ENCODE measurements around the gene SEMA6A. TPM values are rescaled to one million over a fixed set of nuclear protein-coding genes. Genes with fewer than 3 reads are reported as not detected.

The SEMA6A gene
- total RNA-seq, 1 donor: under 0.01 TPM

- Histone ChIP-seq H3K27ac (ENCODE audit: low read depth, low read length) (no peak overlapping the region), H3K4me3 (ENCODE audit: insufficient read depth, low read length) (no peak overlapping the region), H3K79me2 (ENCODE audit: insufficient read depth, low read length) (no peaks in the 10 kb centered on the region), H3K4me2 (ENCODE audit: insufficient read depth, low read length) (no peak overlapping the region), H3K9me3 (ENCODE audit: low read depth, low read length) (no peaks in the 10 kb centered on the region), H3K36me3 (ENCODE audit: insufficient read depth, low read length) (no peaks in the 10 kb centered on the region), H3K4me1 (ENCODE audit: insufficient read depth, low read length) (no peaks in the 10 kb centered on the region), H3K27me3 (ENCODE audit: insufficient read depth, low read length) (no peaks in the 10 kb centered on the region), H2AFZ (ENCODE audit: low read length) (no peak overlapping the region), H4K20me1 (ENCODE audit: insufficient read depth, low read length) (no peaks in the 10 kb centered on the region)
- no peak for DNase-seq (ENCODE audit: insufficient read length, low spot score, missing footprints)
- TF ChIP-seq, protein P1, sequence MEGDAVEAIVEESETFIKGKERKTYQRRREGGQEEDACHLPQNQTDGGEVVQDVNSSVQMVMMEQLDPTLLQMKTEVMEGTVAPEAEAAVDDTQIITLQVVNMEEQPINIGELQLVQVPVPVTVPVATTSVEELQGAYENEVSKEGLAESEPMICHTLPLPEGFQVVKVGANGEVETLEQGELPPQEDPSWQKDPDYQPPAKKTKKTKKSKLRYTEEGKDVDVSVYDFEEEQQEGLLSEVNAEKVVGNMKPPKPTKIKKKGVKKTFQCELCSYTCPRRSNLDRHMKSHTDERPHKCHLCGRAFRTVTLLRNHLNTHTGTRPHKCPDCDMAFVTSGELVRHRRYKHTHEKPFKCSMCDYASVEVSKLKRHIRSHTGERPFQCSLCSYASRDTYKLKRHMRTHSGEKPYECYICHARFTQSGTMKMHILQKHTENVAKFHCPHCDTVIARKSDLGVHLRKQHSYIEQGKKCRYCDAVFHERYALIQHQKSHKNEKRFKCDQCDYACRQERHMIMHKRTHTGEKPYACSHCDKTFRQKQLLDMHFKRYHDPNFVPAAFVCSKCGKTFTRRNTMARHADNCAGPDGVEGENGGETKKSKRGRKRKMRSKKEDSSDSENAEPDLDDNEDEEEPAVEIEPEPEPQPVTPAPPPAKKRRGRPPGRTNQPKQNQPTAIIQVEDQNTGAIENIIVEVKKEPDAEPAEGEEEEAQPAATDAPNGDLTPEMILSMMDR (IDR thresholded peaks at IDR 0.05; ENCODE audit: extremely low read depth, low read depth, low read length): no peak
These were observed 45.0 kb downstream of the SEMA6A start for GRCh38 chr5:116529615-116530014.

DNA sequence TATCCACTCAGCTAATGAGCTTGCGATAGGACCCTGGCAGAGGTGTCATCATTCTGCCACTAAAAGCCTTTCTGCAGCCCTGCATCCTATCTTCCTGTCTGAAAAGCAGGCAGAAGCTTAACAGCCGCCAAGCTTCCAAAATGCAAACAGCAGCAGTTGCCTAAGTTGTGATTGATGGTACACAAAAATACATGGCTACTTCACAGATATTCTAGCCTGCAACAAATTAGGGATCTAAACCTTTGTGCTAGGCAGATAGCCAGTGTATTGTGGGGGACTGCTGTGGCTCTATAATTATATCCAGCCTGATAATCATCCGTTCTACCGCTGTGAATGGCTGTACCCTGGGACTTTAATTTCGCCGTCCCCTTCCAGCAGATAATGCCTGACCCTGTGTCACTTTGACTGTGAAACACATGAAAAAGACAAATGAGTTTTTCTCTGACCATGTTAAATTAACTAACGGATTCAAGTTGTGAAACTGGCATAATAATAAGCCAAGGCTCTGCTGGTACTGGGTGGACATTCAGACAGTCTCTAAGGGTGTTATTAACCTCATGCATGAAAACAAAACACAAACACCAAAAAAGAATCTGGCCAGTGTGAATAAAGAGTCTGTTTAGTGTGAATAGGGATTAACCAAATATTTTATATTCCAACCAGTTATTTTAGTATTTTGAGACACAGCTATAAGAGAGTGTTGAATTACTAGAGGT, 45.9 kb downstream of the SEMA6A start:
- Histone ChIP-seq H3K4me2 (ENCODE audit: insufficient read depth, low read length) (no peak overlapping the region), H2AFZ (ENCODE audit: low read length) (no peak overlapping the region), H3K9me3 (ENCODE audit: low read depth, low read length) (no peaks in the 10 kb centered on the region), H4K20me1 (ENCODE audit: insufficient read depth, low read length) (no peaks in the 10 kb centered on the region), H3K4me1 (ENCODE audit: insufficient read depth, low read length) (no peaks in the 10 kb centered on the region), H3K79me2 (ENCODE audit: insufficient read depth, low read length) (no peaks in the 10 kb centered on the region), H3K27me3 (ENCODE audit: insufficient read depth, low read length) (no peaks in the 10 kb centered on the region), H3K36me3 (ENCODE audit: insufficient read depth, low read length) (no peaks in the 10 kb centered on the region), H3K4me3 (ENCODE audit: insufficient read depth, low read length) (no peak overlapping the region), H3K27ac (ENCODE audit: low read depth, low read length) (no peak overlapping the region)
- no peak for DNase-seq (ENCODE audit: insufficient read length, low spot score, missing footprints)
- TF ChIP-seq, protein P1 (IDR thresholded peaks at IDR 0.05; ENCODE audit: extremely low read depth, low read depth, low read length): no peak

GRCh38 chr5:116527582-116527981, 47.0 kb downstream of the SEMA6A start:
- H3K4me2 ChIP-seq (ENCODE audit: insufficient read depth, low read length): no peak overlapping the region
- DNase-seq (ENCODE audit: insufficient read length, low spot score, missing footprints): no peak
- no peaks in the 10 kb centered on the region for H3K79me2 ChIP-seq (ENCODE audit: insufficient read depth, low read length)

GRCh38 chr5:116525674-116526073, 48.9 kb downstream of the SEMA6A start:
- Histone ChIP-seq H3K27me3 (ENCODE audit: insufficient read depth, low read length) (no peaks in the 10 kb centered on the region), H3K27ac (ENCODE audit: low read depth, low read length) (no peak overlapping the region), H3K4me3 (ENCODE audit: insufficient read depth, low read length) (no peak overlapping the region), H3K9me3 (ENCODE audit: low read depth, low read length) (no peaks in the 10 kb centered on the region), H4K20me1 (ENCODE audit: insufficient read depth, low read length) (no peaks in the 10 kb centered on the region), H3K79me2 (ENCODE audit: insufficient read depth, low read length) (no peaks in the 10 kb centered on the region), H3K4me2 (ENCODE audit: insufficient read depth, low read length) (no peak overlapping the region), H3K36me3 (ENCODE audit: insufficient read depth, low read length) (no peaks in the 10 kb centered on the region), H2AFZ (ENCODE audit: low read length) (no peak overlapping the region), H3K4me1 (ENCODE audit: insufficient read depth, low read length) (no peaks in the 10 kb centered on the region)
- DNase-seq (ENCODE audit: insufficient read length, low spot score, missing footprints): no peak
- TF ChIP-seq, protein P1 (IDR thresholded peaks at IDR 0.05; ENCODE audit: extremely low read depth, low read depth, low read length): no peak

More at GRCh38 chr5:116527582-116527981, 47.0 kb downstream of the SEMA6A start:
- H3K4me1 ChIP-seq (ENCODE audit: insufficient read depth, low read length): no peaks in the 10 kb centered on the region
- H4K20me1 ChIP-seq (ENCODE audit: insufficient read depth, low read length): no peaks in the 10 kb centered on the region
- H3K36me3 ChIP-seq (ENCODE audit: insufficient read depth, low read length): no peaks in the 10 kb centered on the region
- no peaks in the 10 kb centered on the region for H3K27me3 ChIP-seq (ENCODE audit: insufficient read depth, low read length)
- no peak overlapping the region for H3K27ac ChIP-seq (ENCODE audit: low read depth, low read length)
- TF ChIP-seq, protein P1 (IDR thresholded peaks at IDR 0.05; ENCODE audit: extremely low read depth, low read depth, low read length): no peak
- H2AFZ ChIP-seq (ENCODE audit: low read length): no peak overlapping the region
- H3K9me3 ChIP-seq (ENCODE audit: low read depth, low read length): no peaks in the 10 kb centered on the region
- no peak overlapping the region for H3K4me3 ChIP-seq (ENCODE audit: insufficient read depth, low read length)

All from osteoblast (primary cell).